ENCODE measurements around the gene TRIM15.
"Not testable (repeated sequence)": the region's sequence is repeated elsewhere in the genome, so short reads cannot be mapped to it uniquely, and the experiment has no call there.

Gene TRIM15

DNA sequence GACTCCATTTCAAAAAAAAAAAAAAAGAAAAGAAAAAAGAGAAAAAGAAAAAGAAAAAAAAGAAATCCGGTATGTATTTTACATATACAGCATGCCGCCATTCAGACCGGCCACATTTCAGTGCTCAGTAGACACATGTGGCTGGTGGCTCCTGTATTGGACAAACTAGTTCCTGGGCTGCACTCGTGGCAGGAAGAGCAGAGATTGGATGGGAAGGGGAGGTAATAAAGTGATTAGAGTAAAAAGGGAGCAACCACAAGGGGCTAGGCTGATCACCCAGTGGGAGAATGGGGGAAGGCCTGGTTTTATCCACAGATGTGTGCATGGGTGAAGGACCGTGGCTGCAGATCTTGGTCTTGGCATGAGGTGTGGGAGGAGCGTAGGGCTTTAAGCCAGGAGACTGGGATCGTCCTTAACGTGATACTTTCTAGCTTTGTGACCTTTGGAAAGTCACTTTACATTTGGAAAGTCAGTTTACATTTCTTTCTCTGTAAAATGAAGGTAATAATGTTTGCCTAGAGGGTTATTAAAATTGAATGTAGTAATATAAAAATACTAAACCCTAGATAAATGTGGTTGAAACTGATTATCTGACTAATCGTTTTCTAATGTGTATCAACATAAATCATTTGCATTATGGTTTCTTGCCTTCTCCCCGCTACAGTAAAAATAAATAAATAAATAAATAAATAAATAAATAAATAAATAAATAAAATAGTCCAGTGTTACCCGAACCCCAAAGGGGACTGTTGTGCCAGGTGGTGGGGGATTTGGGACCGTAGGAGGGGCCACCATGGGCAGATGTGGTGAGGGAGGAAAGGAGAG lies 869 bp upstream of the TRIM15 start:
- H3K9me3 ChIP-seq: no peaks in the 10 kb centered on the region
- no peak overlapping the region for H3K4me3 ChIP-seq
- no peaks in the 10 kb centered on the region for H3K36me3 ChIP-seq
- intact Hi-C loops (cut with DNase I; ENCODE audit: low total_unique reads): no loop called here
- DNase-seq: no peak
- no peak overlapping the region for H3K27ac ChIP-seq
- H3K4me1 ChIP-seq: no peaks in the 10 kb centered on the region
- TF ChIP-seq, protein P1, sequence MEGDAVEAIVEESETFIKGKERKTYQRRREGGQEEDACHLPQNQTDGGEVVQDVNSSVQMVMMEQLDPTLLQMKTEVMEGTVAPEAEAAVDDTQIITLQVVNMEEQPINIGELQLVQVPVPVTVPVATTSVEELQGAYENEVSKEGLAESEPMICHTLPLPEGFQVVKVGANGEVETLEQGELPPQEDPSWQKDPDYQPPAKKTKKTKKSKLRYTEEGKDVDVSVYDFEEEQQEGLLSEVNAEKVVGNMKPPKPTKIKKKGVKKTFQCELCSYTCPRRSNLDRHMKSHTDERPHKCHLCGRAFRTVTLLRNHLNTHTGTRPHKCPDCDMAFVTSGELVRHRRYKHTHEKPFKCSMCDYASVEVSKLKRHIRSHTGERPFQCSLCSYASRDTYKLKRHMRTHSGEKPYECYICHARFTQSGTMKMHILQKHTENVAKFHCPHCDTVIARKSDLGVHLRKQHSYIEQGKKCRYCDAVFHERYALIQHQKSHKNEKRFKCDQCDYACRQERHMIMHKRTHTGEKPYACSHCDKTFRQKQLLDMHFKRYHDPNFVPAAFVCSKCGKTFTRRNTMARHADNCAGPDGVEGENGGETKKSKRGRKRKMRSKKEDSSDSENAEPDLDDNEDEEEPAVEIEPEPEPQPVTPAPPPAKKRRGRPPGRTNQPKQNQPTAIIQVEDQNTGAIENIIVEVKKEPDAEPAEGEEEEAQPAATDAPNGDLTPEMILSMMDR (IDR thresholded peaks at IDR 0.05): no peak
- peaks cover 0 to 23% of the 10 kb centered on the region in 2 donors for H3K27me3 ChIP-seq

DNA sequence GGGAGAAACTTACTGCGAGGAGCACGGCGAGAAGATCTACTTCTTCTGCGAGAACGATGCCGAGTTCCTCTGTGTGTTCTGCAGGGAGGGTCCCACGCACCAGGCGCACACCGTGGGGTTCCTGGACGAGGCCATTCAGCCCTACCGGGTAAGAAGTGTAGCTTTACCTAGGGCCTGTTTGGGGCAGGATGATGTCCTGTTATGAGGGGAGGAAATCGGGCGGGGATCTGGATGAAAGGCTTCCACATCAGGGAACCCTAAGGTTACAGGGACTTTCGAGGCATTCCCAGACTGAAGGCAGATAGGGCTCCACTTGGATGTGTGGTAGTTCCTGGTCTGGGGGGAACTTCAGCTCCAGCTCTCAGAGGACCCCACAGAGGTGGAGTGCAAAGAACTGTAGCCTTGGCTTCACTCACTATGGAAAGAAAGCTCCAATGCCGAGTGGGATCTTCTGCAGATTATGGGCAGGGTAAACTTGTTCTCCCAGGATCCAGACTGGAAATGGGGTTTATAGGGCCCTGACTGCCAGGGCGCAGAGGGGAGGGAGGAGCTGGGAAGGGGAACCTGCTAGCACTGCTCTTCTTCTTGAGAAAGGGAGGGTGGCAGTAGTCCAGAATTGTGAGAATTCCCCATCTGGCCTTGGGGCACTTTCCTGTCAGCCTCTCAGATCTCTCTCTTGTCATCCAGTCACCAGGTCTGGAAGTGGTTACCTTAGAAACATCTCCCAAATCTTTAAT lies 740 bp downstream of the TRIM15 start:
- intact Hi-C loops (cut with DNase I; ENCODE audit: low total_unique reads): no loop called here
- Histone ChIP-seq H3K27ac (no peak overlapping the region), H3K36me3 (no peaks in the 10 kb centered on the region), H3K4me1 (no peaks in the 10 kb centered on the region), H3K4me3 (no peak overlapping the region), H3K9me3 (no peaks in the 10 kb centered on the region), H3K27me3 (peaks cover 0 to 29% of the 10 kb centered on the region in 2 donors)
- DNase-seq: no peak
- TF ChIP-seq, protein P1 (IDR thresholded peaks at IDR 0.05): no peak

DNA sequence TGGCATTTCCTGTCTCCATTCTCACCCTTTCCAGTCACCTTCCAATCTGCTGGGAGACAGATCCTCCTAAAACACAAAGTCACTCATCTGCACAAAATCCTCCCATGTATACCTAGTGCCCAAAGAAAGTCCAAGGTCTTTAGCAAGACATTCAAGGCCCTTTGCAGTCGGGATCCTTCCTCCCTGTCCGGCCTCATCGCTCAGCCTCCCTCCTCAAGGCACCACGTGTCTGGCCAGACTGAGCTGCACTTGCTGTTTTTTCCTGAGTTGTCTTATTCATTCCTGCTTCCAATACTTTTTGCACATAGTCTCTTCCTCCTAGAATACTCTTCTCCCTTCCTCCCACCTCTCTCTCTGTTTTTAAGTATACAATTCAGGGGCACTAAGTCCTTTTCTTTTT lies 1.4 kb downstream of the TRIM15 start:
- intact Hi-C loops (cut with DNase I; ENCODE audit: low total_unique reads): no loop called here
- no peaks in the 10 kb centered on the region for H3K36me3 ChIP-seq
- H3K4me3 ChIP-seq: no peak overlapping the region
- TF ChIP-seq, protein P1 (IDR thresholded peaks at IDR 0.05): no peak
- peaks cover 0 to 31% of the 10 kb centered on the region in 2 donors for H3K27me3 ChIP-seq
- H3K4me1 ChIP-seq: no peaks in the 10 kb centered on the region
- no peak for DNase-seq
- no peak overlapping the region for H3K27ac ChIP-seq
- no peaks in the 10 kb centered on the region for H3K9me3 ChIP-seq

DNA sequence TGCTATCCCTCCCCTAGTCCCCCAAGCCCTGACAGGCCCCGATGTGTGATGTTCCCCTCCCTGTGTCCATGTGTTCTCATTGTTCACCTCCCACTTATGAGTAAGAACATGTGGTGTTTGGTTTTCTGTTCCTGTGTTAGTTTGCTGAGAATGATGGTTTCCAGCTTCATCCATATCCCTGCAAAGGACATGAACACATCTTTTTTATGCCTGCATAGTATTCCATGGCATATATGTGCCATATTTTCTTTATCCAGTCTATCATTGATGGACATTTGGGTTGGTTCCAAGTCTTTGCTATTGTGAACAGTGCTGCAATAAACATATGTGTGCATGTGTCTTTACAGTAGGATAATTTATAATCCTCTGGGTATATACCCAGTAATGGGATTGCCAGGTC lies 1.9 kb downstream of the TRIM15 start:
- H3K27ac ChIP-seq; DNase-seq; intact Hi-C loops (cut with DNase I; ENCODE audit: low total_unique reads); H3K4me3 ChIP-seq; H3K4me1 ChIP-seq; H3K36me3 ChIP-seq; H3K9me3 ChIP-seq: not testable (repeated sequence)
- peaks cover 0 to 33% of the 10 kb centered on the region in 2 donors for H3K27me3 ChIP-seq

- Histone ChIP-seq H3K4me1 (peaks cover 0 to 6% (median 3%) of the 10 kb centered on the region in 4 donors), H3K9me3 (no peaks in the 10 kb centered on the region), H3K27me3 (peaks cover 0 to 45% of the 10 kb centered on the region in 2 donors), H3K4me3 (no peak overlapping the region), H3K36me3 (no peaks in the 10 kb centered on the region), H3K27ac (no peak overlapping the region)
- intact Hi-C loops (cut with DNase I; ENCODE audit: low total_unique reads): no loop called here
- TF ChIP-seq, protein P1 (IDR thresholded peaks at IDR 0.05): no peak
- DNase-seq: no peak
Observed at GRCh38 chr6:30167101-30167500, 3.8 kb downstream of the TRIM15 start.

GRCh38 chr6:30168741-30169140 lies 5.4 kb downstream of the TRIM15 start:
- Histone ChIP-seq H3K27ac (no peak overlapping the region), H3K9me3 (no peaks in the 10 kb centered on the region), H3K27me3 (peaks cover 0 to 60% of the 10 kb centered on the region in 2 donors), H3K4me3 (no peak overlapping the region), H3K4me1 (peaks cover 0 to 8% (median 4%) of the 10 kb centered on the region in 4 donors), H3K36me3 (no peaks in the 10 kb centered on the region)
- no peak for DNase-seq
- TF ChIP-seq, protein P1 (IDR thresholded peaks at IDR 0.05): no peak
- intact Hi-C loops (cut with DNase I; ENCODE audit: low total_unique reads): no loop called here
